ENCODE measurements around the gene TNNI3K. TPM values are rescaled to one million over a fixed set of nuclear protein-coding genes. Genes with fewer than 3 reads are reported as not detected.

Gene TNNI3K
- total RNA-seq, 1 experiment from 2014 or later, result not detected

GRCh38 chr1:74357150-74357549, 122.0 kb downstream of the TNNI3K start:
- TF ChIP-seq CTCF (conservative IDR thresholded peaks at IDR 0.05; ENCODE audit: low read depth, low read length), result no peak
- no peak for TF ChIP-seq EZH2 (IDR thresholded peaks at IDR 0.05; ENCODE audit: borderline replicate concordance, low read depth, low read length, poor library complexity, severe bottlenecking)
- DNase-seq (ENCODE audit: low spot score), result no peak
- ChIA-PET CTCF (no interaction called here), POLR2A (ENCODE audit: low non-redundant PET) (no interaction called here)
- H3K27me3 ChIP-seq (replicated peaks; ENCODE audit: insufficient read depth, low read depth, low read length, poor library complexity), result no peaks in the 10 kb centered on the region
- no peak overlapping the region for H3K4me3 ChIP-seq (ENCODE audit: low read depth, low read length, poor library complexity, severe bottlenecking)
- no peaks in the 10 kb centered on the region for H3K36me3 ChIP-seq (ENCODE audit: insufficient read depth, low read length, poor library complexity, severe bottlenecking)
- intact Hi-C loops (cut with micrococcal nuclease; ENCODE audit: unreplicated experiment), result no loop called here
- no peaks in the 10 kb centered on the region for H3K4me1 ChIP-seq (ENCODE audit: insufficient read depth, low read length, poor library complexity, severe bottlenecking)
- BruUV-seq (replicated peaks), result no TSS peak
- no peak overlapping the region for H3K27ac ChIP-seq (ENCODE audit: low read depth, low read length, poor library complexity, severe bottlenecking)
- no peaks in the 10 kb centered on the region for H3K9me3 ChIP-seq (ENCODE audit: low read depth, low read length, poor library complexity, severe bottlenecking)

GRCh38 chr1:74357756-74358155, 122.6 kb downstream of the TNNI3K start:
- H3K4me3 ChIP-seq (ENCODE audit: low read depth, low read length, poor library complexity, severe bottlenecking), result no peak overlapping the region
- H3K27me3 ChIP-seq (replicated peaks; ENCODE audit: insufficient read depth, low read depth, low read length, poor library complexity), result no peaks in the 10 kb centered on the region
- no peaks in the 10 kb centered on the region for H3K36me3 ChIP-seq (ENCODE audit: insufficient read depth, low read length, poor library complexity, severe bottlenecking)
- no peaks in the 10 kb centered on the region for H3K4me1 ChIP-seq (ENCODE audit: insufficient read depth, low read length, poor library complexity, severe bottlenecking)
- ChIA-PET CTCF (no interaction called here), POLR2A (ENCODE audit: low non-redundant PET) (no interaction called here)
- TF ChIP-seq CTCF (conservative IDR thresholded peaks at IDR 0.05; ENCODE audit: low read depth, low read length) (no peak), EZH2 (IDR thresholded peaks at IDR 0.05; ENCODE audit: borderline replicate concordance, low read depth, low read length, poor library complexity, severe bottlenecking) (no peak)
- intact Hi-C loops (cut with micrococcal nuclease; ENCODE audit: unreplicated experiment), result no loop called here
- no TSS peak for BruUV-seq (replicated peaks)
- H3K27ac ChIP-seq (ENCODE audit: low read depth, low read length, poor library complexity, severe bottlenecking), result no peak overlapping the region
- no peaks in the 10 kb centered on the region for H3K9me3 ChIP-seq (ENCODE audit: low read depth, low read length, poor library complexity, severe bottlenecking)
- no peak for DNase-seq (ENCODE audit: low spot score)

- intact Hi-C loops (cut with micrococcal nuclease; ENCODE audit: unreplicated experiment), result no loop called here
- no peak for TF ChIP-seq CTCF (conservative IDR thresholded peaks at IDR 0.05; ENCODE audit: low read depth, low read length)
- no peak for TF ChIP-seq EZH2 (IDR thresholded peaks at IDR 0.05; ENCODE audit: borderline replicate concordance, low read depth, low read length, poor library complexity, severe bottlenecking)
- ChIA-PET CTCF (no interaction called here), POLR2A (ENCODE audit: low non-redundant PET) (no interaction called here)
- no peaks in the 10 kb centered on the region for H3K4me1 ChIP-seq (ENCODE audit: insufficient read depth, low read length, poor library complexity, severe bottlenecking)
- H3K27ac ChIP-seq (ENCODE audit: low read depth, low read length, poor library complexity, severe bottlenecking), result no peak overlapping the region
- no peak for DNase-seq (ENCODE audit: low spot score)
- H3K36me3 ChIP-seq (ENCODE audit: insufficient read depth, low read length, poor library complexity, severe bottlenecking), result no peaks in the 10 kb centered on the region
- no peaks in the 10 kb centered on the region for H3K9me3 ChIP-seq (ENCODE audit: low read depth, low read length, poor library complexity, severe bottlenecking)
- no peaks in the 10 kb centered on the region for H3K27me3 ChIP-seq (replicated peaks; ENCODE audit: insufficient read depth, low read depth, low read length, poor library complexity)
- no peak overlapping the region for H3K4me3 ChIP-seq (ENCODE audit: low read depth, low read length, poor library complexity, severe bottlenecking)
- BruUV-seq (replicated peaks), result no TSS peak
These were observed 127.5 kb downstream of the TNNI3K start for GRCh38 chr1:74362691-74363090.
